ENCODE measurements around the gene HIPK2.

DNA sequence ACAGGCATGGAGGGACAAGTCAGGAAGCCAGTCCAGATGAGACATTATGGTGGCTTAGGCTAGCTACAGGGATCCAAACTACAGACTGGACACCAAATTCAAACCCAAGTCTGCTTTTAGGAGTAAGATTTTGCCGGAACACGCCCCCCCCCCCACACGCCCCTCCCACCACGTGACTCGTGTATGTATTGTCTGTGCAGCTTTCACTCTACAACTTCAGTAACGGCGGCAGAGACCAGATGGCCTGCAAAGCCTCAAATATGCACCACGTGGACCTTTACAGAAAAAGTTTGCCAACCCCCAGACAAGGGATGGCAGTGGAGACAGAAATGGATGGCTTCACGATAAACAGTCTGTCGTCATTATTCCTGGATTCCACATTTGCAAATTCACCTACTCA lies 14.5 kb downstream of the HIPK2 start:
- TF ChIP-seq, protein P1, sequence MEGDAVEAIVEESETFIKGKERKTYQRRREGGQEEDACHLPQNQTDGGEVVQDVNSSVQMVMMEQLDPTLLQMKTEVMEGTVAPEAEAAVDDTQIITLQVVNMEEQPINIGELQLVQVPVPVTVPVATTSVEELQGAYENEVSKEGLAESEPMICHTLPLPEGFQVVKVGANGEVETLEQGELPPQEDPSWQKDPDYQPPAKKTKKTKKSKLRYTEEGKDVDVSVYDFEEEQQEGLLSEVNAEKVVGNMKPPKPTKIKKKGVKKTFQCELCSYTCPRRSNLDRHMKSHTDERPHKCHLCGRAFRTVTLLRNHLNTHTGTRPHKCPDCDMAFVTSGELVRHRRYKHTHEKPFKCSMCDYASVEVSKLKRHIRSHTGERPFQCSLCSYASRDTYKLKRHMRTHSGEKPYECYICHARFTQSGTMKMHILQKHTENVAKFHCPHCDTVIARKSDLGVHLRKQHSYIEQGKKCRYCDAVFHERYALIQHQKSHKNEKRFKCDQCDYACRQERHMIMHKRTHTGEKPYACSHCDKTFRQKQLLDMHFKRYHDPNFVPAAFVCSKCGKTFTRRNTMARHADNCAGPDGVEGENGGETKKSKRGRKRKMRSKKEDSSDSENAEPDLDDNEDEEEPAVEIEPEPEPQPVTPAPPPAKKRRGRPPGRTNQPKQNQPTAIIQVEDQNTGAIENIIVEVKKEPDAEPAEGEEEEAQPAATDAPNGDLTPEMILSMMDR (IDR thresholded peaks at IDR 0.05), result no peak
- TF ChIP-seq POLR2AphosphoS5 (IDR thresholded peaks at IDR 0.05), result no peak
- no peak for TF ChIP-seq EP300 (IDR thresholded peaks at IDR 0.05)
- no peak for TF ChIP-seq POLR2A (IDR thresholded peaks at IDR 0.05)
